ENCODE results near the gene AFF3. TPM values are rescaled to one million over a fixed set of nuclear protein-coding genes. Genes with fewer than 3 reads are reported as not detected.

AFF3 gene
- total and polyA plus RNA-seq, 2 of the 4 experiments (the other 2 are of a cell fraction), result 12.9 to 14.3 TPM

DNA sequence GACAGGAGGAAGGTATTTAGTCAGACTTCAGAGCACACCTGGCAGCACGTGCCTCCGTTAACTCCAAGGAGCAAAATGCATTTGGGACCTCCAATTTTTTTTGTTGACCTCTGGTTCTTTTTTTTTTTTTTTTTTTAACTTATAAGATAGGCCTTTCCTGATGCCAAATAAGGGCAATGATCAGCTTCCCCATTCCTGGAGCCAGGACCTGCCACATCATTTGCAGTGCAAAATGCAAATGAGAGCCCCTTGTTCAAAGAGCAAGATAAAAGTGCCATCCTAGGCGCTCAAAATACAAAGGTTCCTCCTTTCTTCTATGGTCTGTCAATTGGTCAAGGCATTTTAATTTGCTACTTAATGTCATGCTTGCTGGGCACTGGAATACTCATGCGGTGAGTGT lies 519.4 kb downstream of the AFF3 start:
- POLR2A ChIA-PET (ENCODE audit: unreplicated experiment), result no interaction called here
- H3K14ac ChIP-seq (replicated peaks; ENCODE audit: low read depth, low read length), result no peak overlapping the region
- no peaks in the 10 kb centered on the region for H4K20me1 ChIP-seq (ENCODE audit: insufficient read depth, low read length)
- H3K56ac ChIP-seq (ENCODE audit: extremely low read depth, insufficient read depth, low read length), result no peak overlapping the region
- in situ Hi-C loops (cut with MboI; ENCODE audit: low sequenced_read_pairs) (no loop called here), dilution Hi-C loops (cut with HindIII; ENCODE audit: low sequenced_read_pairs, unreplicated experiment) (no loop called here), intact Hi-C loops (cut with micrococcal nuclease) (no loop called here)
- H2BK120ac ChIP-seq (ENCODE audit: low read depth, low read length), result no peak overlapping the region
- H4K8ac ChIP-seq (ENCODE audit: low read depth in 2 of 2, low read length in 2 of 2), result no peak overlapping the region
- H3K4me1 ChIP-seq (ENCODE audit: control insufficient read depth, insufficient read depth, low read length), result no peaks in the 10 kb centered on the region
- no peaks in the 10 kb centered on the region for H3K27me3 ChIP-seq (ENCODE audit: control insufficient read depth, insufficient read depth, low read length)
- no peak overlapping the region for H2BK5ac ChIP-seq (ENCODE audit: low read depth, low read length, poor library complexity, severe bottlenecking)
- H2AK9ac ChIP-seq (replicated peaks; ENCODE audit: low read depth, low read length, poor library complexity), result no peak overlapping the region
- no peak overlapping the region for H3K23ac ChIP-seq (ENCODE audit: low read depth, low read length)
- no CpG with 5 or more reads among the region's 4 CpGs for WGBS, 2 experiments (ENCODE audit: extremely low coverage in 2 of 2, insufficient read length in 1 of 2)
- no peak overlapping the region for H3K4me3 ChIP-seq (ENCODE audit: insufficient read depth, low read depth, low read length)
- no peak overlapping the region for H4K5ac ChIP-seq (ENCODE audit: low read depth, low read length)
- CTCF ChIA-PET, result no interaction called here
- H3K27ac ChIP-seq (ENCODE audit: insufficient read depth, low read length), result no peak overlapping the region
- TF ChIP-seq POLR2A (IDR thresholded peaks at IDR 0.05; ENCODE audit: low read depth, low read length), result no peak
- TF ChIP-seq, protein P1, sequence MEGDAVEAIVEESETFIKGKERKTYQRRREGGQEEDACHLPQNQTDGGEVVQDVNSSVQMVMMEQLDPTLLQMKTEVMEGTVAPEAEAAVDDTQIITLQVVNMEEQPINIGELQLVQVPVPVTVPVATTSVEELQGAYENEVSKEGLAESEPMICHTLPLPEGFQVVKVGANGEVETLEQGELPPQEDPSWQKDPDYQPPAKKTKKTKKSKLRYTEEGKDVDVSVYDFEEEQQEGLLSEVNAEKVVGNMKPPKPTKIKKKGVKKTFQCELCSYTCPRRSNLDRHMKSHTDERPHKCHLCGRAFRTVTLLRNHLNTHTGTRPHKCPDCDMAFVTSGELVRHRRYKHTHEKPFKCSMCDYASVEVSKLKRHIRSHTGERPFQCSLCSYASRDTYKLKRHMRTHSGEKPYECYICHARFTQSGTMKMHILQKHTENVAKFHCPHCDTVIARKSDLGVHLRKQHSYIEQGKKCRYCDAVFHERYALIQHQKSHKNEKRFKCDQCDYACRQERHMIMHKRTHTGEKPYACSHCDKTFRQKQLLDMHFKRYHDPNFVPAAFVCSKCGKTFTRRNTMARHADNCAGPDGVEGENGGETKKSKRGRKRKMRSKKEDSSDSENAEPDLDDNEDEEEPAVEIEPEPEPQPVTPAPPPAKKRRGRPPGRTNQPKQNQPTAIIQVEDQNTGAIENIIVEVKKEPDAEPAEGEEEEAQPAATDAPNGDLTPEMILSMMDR (conservative IDR thresholded peaks at IDR 0.05; ENCODE audit: low read depth, low read length), result no peak
- TF ChIP-seq MXI1 (IDR thresholded peaks at IDR 0.05; ENCODE audit: borderline replicate concordance, low read depth, low read length), result no peak
- no peak for TF ChIP-seq RCOR1 (IDR thresholded peaks at IDR 0.05; ENCODE audit: insufficient replicate concordance, low read length)
- no peak for TF ChIP-seq SMC3 (IDR thresholded peaks at IDR 0.05; ENCODE audit: low read depth, low read length)
- no TSS peak for BruUV-seq (replicated peaks)
- no peak overlapping the region for H2BK20ac ChIP-seq (ENCODE audit: low read depth, low read length)
- no peak overlapping the region for H3K4me2 ChIP-seq (ENCODE audit: low read depth, low read length)
- H3K18ac ChIP-seq (ENCODE audit: low read depth, low read length), result no peak overlapping the region
- H2BK15ac ChIP-seq (ENCODE audit: low read depth, low read length), result no peak overlapping the region
- H3K9me3 ChIP-seq (ENCODE audit: control insufficient read depth, insufficient read depth, low read length), result no peaks in the 10 kb centered on the region
- DNase-seq (no peak), ATAC-seq (ENCODE audit: low read depth) (no peak)
- no peak overlapping the region for H2AK5ac ChIP-seq (ENCODE audit: low read depth, low read length)
- no peak overlapping the region for H4K91ac ChIP-seq (ENCODE audit: insufficient read depth, low read depth, low read length)
- H3K9me1 ChIP-seq (ENCODE audit: insufficient read depth, low read length), result peaks cover 3% of the 10 kb centered on the region; the same call in 1 of the 2 replicates
- H3K79me1 ChIP-seq (ENCODE audit: low read depth in 1 of 2, low read length in 2 of 2), result no peaks in the 10 kb centered on the region
- H3K4ac ChIP-seq (ENCODE audit: low read depth, low read length), result no peak overlapping the region
- peaks cover 5% of the 10 kb centered on the region; the same call in 1 of the 2 replicates for H3K36me3 ChIP-seq (ENCODE audit: control insufficient read depth, insufficient read depth, low read length)
- H2AFZ ChIP-seq (replicated peaks; ENCODE audit: low read length, poor library complexity), result no peak overlapping the region
- no peak overlapping the region for H3K9ac ChIP-seq (ENCODE audit: low read depth, low read length)

Measured in IMR-90 (cell line).